ENCODE results near the gene KCNK3. TPM values are rescaled to one million over a fixed set of nuclear protein-coding genes. Genes with fewer than 3 reads are reported as not detected.

KCNK3 gene
- total and polyA plus RNA-seq, 2 of the 13 experiments (the other 11 are each of a cell fraction or from before 2014, with no cell fraction given), result not detected

DNA sequence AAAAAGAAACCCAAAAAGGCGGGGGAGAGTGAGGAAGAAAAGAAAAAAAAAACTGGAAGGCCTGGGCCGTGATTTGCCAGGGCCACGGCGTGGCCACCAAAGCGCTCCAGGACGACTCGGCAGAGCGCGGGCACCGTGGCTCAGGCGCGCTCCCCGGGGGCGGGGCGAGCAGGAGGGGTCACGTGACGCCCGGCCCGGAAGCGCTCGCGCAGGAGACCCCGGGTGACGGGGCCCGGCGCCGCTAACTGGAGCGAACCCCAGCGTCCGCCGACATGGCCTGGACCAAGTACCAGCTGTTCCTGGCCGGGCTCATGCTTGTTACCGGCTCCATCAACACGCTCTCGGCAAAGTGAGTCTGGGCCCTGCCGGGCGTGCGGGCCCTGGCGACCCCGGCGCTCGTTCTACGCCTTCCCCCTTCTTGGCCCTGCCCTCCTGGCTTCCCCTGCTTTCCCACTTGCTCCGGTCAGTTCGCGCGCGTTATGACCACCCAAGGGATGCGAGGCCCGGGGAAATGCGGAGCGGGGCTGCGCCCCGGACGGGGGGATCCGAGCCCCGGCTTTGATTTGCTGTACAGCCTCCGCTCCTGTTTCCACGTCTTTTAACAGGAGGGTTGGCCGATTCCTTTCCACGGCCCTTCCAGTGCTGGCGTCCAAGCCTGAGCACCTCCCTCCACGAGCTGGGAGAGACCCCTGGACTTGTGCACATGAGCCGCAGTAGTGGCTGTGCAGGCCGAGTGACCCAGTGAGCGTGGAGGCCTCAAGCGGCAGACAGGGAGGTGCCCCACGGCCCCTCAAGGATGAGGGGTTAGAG is 71.8 kb downstream of the KCNK3 start, which contains the start of gene SLC35F6 (continued):
- TF ChIP-seq, protein P1, sequence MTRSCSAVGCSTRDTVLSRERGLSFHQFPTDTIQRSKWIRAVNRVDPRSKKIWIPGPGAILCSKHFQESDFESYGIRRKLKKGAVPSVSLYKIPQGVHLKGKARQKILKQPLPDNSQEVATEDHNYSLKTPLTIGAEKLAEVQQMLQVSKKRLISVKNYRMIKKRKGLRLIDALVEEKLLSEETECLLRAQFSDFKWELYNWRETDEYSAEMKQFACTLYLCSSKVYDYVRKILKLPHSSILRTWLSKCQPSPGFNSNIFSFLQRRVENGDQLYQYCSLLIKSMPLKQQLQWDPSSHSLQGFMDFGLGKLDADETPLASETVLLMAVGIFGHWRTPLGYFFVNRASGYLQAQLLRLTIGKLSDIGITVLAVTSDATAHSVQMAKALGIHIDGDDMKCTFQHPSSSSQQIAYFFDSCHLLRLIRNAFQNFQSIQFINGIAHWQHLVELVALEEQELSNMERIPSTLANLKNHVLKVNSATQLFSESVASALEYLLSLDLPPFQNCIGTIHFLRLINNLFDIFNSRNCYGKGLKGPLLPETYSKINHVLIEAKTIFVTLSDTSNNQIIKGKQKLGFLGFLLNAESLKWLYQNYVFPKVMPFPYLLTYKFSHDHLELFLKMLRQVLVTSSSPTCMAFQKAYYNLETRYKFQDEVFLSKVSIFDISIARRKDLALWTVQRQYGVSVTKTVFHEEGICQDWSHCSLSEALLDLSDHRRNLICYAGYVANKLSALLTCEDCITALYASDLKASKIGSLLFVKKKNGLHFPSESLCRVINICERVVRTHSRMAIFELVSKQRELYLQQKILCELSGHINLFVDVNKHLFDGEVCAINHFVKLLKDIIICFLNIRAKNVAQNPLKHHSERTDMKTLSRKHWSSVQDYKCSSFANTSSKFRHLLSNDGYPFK (CRISPR knock-in tag; IDR thresholded peaks at IDR 0.05; ENCODE audit: borderline replicate concordance), result peak; percentile 81
- TF ChIP-seq TCF7L2 (IDR thresholded peaks at IDR 0.05; ENCODE audit: low read depth, low read length) (no peak), HNRNPH1 (optimal IDR thresholded peaks at IDR 0.05; ENCODE audit: low read depth, low read length) (no peak), RXRB (CRISPR knock-in tag; IDR thresholded peaks at IDR 0.05; ENCODE audit: borderline replicate concordance) (peak; percentile 20; the same call in 1 of the 2 replicates), ARNT2 (CRISPR knock-in tag; IDR thresholded peaks at IDR 0.05; ENCODE audit: low read depth) (no peak; the same call in 1 of the 2 replicates), ZNF746 (CRISPR knock-in tag; IDR thresholded peaks at IDR 0.05) (0 out of 2 replicates have a peak, but pooled peaks have one; percentile 12), ZNF256 (CRISPR knock-in tag; conservative IDR thresholded peaks at IDR 0.05) (no peak; the same call in 1 of the 2 replicates), EEA1 (CRISPR knock-in tag; IDR thresholded peaks at IDR 0.05; ENCODE audit: borderline replicate concordance) (no peak)
- TF ChIP-seq, protein P2, sequence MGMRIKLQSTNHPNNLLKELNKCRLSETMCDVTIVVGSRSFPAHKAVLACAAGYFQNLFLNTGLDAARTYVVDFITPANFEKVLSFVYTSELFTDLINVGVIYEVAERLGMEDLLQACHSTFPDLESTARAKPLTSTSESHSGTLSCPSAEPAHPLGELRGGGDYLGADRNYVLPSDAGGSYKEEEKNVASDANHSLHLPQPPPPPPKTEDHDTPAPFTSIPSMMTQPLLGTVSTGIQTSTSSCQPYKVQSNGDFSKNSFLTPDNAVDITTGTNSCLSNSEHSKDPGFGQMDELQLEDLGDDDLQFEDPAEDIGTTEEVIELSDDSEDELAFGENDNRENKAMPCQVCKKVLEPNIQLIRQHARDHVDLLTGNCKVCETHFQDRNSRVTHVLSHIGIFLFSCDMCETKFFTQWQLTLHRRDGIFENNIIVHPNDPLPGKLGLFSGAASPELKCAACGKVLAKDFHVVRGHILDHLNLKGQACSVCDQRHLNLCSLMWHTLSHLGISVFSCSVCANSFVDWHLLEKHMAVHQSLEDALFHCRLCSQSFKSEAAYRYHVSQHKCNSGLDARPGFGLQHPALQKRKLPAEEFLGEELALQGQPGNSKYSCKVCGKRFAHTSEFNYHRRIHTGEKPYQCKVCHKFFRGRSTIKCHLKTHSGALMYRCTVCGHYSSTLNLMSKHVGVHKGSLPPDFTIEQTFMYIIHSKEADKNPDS (CRISPR knock-in tag; IDR thresholded peaks at IDR 0.05), result 0 out of 2 replicates have a peak, but pooled peaks have one; percentile 65
- TF ChIP-seq, protein P3, sequence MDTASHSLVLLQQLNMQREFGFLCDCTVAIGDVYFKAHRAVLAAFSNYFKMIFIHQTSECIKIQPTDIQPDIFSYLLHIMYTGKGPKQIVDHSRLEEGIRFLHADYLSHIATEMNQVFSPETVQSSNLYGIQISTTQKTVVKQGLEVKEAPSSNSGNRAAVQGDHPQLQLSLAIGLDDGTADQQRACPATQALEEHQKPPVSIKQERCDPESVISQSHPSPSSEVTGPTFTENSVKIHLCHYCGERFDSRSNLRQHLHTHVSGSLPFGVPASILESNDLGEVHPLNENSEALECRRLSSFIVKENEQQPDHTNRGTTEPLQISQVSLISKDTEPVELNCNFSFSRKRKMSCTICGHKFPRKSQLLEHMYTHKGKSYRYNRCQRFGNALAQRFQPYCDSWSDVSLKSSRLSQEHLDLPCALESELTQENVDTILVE (CRISPR knock-in tag; IDR thresholded peaks at IDR 0.05), result 0 out of 2 replicates have a peak, but pooled peaks have one; percentile 16
- TF ChIP-seq, protein P4, sequence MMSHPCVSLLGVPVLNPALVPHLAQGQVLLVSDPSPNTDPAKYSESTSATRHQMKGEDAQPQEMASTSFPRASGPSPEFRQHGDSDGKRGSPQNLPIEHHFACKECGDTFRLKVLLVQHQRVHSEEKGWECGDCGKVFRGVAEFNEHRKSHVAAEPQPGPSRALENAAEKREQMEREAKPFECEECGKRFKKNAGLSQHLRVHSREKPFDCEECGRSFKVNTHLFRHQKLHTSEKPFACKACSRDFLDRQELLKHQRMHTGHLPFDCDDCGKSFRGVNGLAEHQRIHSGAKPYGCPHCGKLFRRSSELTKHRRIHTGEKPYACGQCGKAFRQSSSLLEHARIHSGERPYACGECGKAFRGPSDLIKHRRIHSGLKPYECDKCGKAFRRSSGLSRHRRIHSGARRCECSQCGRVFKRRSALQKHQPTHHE (CRISPR knock-in tag; IDR thresholded peaks at IDR 0.05; ENCODE audit: borderline replicate concordance), result peak; percentile 60; the same call in 1 of the 2 replicates
- TF ChIP-seq, protein P5, sequence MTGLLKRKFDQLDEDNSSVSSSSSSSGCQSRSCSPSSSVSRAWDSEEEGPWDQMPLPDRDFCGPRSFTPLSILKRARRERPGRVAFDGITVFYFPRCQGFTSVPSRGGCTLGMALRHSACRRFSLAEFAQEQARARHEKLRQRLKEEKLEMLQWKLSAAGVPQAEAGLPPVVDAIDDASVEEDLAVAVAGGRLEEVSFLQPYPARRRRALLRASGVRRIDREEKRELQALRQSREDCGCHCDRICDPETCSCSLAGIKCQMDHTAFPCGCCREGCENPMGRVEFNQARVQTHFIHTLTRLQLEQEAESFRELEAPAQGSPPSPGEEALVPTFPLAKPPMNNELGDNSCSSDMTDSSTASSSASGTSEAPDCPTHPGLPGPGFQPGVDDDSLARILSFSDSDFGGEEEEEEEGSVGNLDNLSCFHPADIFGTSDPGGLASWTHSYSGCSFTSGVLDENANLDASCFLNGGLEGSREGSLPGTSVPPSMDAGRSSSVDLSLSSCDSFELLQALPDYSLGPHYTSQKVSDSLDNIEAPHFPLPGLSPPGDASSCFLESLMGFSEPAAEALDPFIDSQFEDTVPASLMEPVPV (CRISPR knock-in tag; IDR thresholded peaks at IDR 0.05), result 0 out of 2 replicates have a peak, but pooled peaks have one; percentile 71
- TF ChIP-seq, protein P6, sequence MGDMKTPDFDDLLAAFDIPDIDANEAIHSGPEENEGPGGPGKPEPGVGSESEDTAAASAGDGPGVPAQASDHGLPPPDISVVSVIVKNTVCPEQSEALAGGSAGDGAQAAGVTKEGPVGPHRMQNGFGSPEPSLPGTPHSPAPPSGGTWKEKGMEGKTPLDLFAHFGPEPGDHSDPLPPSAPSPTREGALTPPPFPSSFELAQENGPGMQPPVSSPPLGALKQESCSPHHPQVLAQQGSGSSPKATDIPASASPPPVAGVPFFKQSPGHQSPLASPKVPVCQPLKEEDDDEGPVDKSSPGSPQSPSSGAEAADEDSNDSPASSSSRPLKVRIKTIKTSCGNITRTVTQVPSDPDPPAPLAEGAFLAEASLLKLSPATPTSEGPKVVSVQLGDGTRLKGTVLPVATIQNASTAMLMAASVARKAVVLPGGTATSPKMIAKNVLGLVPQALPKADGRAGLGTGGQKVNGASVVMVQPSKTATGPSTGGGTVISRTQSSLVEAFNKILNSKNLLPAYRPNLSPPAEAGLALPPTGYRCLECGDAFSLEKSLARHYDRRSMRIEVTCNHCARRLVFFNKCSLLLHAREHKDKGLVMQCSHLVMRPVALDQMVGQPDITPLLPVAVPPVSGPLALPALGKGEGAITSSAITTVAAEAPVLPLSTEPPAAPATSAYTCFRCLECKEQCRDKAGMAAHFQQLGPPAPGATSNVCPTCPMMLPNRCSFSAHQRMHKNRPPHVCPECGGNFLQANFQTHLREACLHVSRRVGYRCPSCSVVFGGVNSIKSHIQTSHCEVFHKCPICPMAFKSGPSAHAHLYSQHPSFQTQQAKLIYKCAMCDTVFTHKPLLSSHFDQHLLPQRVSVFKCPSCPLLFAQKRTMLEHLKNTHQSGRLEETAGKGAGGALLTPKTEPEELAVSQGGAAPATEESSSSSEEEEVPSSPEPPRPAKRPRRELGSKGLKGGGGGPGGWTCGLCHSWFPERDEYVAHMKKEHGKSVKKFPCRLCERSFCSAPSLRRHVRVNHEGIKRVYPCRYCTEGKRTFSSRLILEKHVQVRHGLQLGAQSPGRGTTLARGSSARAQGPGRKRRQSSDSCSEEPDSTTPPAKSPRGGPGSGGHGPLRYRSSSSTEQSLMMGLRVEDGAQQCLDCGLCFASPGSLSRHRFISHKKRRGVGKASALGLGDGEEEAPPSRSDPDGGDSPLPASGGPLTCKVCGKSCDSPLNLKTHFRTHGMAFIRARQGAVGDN (CRISPR knock-in tag; IDR thresholded peaks at IDR 0.05), result peak; percentile 96

Data from HepG2 (cell line).